HPDE6-E6E7 (cell line): ENCODE measurements around the gene SNAP91.

Experiments
- DNase-seq: peaks from one replicate; pipeline ENCODE4 v3.0.0; 2011; ENCODE audit warnings: missing footprints; ENCODE audit errors: extremely low spot score

The SNAP91 gene

DNA sequence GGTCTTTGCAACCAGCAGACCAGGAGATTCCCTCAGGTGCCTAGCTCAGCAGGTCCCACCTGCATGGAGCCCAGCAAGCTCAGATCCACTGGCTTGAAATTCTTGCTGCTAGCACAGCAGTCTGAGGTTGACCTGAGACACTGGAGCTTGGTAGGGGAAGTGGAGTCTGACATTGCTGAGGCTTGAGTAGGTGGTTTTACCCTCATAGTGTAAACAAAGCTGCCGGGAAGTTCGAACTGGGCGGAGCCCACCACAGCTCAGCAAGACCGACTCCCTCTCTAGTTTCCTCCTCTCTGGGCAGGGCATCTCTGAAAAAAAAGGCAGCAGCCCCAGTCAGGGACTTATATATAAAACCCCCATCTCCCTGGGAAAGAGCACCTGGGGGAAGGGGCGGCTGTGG, 162.3 kb downstream of the SNAP91 start:
- no peak for DNase-seq

DNA sequence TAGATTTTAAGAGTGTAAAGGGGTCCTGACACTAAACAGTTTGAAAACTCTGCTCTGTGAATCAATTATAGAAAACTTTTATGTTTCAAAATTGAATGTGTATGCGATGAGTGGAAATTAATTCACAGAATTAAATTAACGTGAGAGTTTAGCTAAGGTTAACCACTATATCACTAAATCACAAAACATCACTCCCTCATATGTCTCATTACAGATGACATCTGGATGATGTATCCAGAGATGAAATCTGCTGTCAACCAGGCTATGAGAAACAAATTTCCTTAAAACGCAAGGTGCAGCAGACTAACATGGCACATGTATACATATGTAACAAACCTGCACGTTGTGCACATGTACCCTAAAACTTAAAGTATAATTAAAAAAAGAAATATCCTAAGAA, 169.2 kb downstream of the SNAP91 start:
- no peak for DNase-seq

- DNase-seq, result no peak
Measured at GRCh38 chr6:83536647-83537589, 172.0 kb downstream of the SNAP91 start.

DNA sequence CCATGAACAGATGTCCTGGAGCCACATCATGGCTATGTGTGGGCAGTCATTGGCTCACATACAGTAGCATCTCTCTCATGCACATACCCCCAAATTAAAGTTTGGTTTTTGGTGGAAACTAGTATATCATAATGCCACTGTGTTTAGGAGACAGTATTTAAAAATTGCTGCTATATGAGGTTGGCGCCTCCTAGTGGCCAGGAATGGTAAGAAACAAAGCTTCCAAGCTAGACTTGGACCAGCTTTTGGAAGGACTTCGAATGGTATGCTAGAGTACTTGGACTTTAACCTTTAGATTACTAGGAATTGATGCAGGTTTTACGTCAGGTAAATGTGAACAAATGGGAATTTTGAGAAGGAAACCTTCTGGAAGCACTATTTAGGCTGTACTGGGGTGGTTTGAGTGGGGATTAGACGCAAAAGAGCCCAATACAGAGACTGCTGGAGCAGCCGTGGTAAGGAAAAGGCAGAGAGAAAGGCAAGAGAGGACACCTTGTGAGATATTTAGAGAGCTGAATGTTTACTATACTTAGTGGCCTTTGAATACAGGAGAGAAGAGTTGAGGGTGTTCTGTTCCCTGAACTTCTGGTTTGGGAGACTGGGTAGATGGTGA, 172.8 kb downstream of the SNAP91 start:
- no peak for DNase-seq

- no peak for DNase-seq
Measured at GRCh38 chr6:83518816-83519480, 190.0 kb downstream of the SNAP91 start.

GRCh38 chr6:83517500-83517899, 191.4 kb downstream of the SNAP91 start:
- no peak for DNase-seq

DNA sequence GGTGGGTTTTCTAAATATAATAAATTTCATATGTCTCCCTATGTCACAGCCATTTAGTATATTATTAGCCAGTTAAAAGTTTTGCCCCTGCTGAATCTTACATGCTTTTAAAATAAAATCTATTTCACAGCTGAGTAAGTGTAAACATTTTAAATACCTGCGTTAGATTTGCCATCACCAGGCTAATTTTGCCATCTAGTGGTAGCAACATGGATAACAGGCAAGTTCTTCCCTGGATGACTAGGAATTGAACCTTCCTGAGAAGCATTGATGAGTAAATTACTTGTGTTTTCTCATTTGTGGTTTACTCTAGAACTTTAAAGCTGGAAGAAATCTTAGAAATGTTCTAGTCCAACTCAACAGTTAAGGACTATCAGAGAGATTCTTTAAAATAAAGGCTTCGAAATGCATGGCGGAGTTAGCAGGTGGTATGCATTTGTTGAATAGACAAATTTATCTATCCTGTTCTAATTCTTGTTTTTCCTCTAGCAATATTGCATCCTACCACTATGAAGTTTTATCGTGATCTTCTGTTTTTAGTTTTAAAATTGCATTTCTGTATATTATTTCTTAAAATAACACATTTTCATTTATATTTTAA, 193.9 kb downstream of the SNAP91 start:
- peak; percentile 20 for DNase-seq

- DNase-seq, result no peak
Measured at GRCh38 chr6:83514466-83514865, 194.4 kb downstream of the SNAP91 start.

DNA sequence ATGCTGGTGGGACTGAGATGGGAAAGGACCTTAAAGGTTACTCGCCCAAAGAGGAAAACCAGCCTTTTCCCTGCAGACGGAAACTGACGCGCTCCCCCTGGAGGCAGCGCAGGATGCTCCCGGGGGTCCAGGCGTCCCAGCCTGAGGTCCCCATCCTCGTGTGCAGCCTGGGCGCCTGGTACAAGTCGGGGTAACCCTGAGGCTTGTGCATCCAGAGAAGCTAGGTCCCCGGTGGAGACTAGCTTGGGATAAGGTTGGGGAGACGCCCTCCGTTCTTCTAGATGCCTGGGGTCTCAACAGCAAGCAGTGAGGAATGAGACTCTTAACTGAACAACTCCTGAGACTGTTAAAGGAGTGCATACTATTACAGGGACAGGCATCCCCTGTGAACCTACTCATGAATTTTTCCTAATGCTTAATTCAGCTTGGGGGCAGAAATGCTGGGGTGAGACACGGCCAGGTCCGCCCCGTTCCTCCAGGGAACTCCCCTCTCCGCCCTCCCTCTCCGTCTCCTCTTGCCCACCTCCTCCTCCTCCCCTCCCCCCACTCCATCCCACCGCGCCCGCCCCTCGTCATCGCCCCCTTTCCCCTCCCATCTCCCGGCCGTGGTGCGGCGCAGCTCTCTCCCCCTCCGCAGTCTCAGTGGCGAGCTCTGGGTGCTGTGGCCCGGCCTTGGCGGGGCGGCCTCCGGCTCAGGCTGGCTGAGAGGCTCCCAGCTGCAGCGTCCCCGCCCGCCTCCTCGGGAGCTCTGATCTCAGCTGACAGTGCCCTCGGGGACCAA, 196.8 kb downstream of the SNAP91 start, which contains the start of gene PRSS35:
Gene PRSS35, plus strand, starts transcription at position 634 of the 781 bp plus-strand sequence. CDS start 10,908 bp downstream, outside the sequence.
- peak; percentile 48 for DNase-seq

DNA sequence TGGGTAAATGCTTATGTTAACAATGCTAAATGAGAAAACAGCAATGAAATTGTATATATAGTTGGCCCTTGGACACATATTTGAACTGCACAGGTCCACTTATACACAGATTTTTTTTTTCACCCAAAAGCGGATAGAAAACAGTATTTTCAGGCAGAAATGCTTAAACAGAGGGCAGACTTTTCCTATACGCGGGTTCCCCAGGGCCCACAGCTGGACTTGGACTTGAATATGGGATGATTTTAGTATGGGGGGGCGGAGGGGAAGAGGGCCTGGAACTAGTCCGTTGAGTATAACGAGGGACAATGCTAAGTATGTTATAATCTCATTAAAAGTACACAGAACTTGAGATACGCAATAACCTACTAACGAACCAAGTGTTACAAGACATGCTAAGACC, 197.6 kb downstream of the SNAP91 start:
- no peak for DNase-seq

DNA sequence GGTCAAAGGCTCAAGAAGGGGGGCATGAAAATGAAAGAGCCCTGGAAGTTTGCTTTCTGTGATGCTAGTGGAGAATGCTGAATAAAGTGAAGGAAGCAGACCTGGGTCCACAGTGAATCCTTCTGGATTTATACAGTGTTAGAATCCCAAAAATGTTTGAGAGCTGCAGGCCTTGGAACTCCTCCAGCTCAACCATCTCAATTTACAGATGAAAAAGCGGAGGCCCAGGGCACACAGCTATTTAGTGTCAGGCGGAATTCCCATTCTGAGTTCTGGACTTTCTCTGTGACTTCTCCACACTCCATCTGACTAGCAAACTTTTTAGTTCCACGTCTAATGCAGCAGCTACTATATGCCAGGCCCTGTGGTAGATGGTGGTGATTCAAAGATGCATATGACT, 198.1 kb downstream of the SNAP91 start:
- no peak for DNase-seq

GRCh38 chr6:83509441-83509840, 199.5 kb downstream of the SNAP91 start:
- DNase-seq, result no peak

GRCh38 chr6:83505356-83505755, 203.5 kb downstream of the SNAP91 start:
- no peak for DNase-seq
